HG02763 (cell line): ENCODE measurements around the gene GPBP1.
"Not testable (repeated sequence)": the region's sequence is repeated elsewhere in the genome, so short reads cannot be mapped to it uniquely, and the experiment has no call there.

Source experiments
- ATAC-seq: cut with Tn5 transposase; IDR thresholded peaks from one replicate; pipeline ENCODE4 v1.9.1; 2021; ENCODE audit warnings: mild to moderate bottlenecking, moderate library complexity; ENCODE audit not compliant: unreplicated experiment

The GPBP1 gene

DNA sequence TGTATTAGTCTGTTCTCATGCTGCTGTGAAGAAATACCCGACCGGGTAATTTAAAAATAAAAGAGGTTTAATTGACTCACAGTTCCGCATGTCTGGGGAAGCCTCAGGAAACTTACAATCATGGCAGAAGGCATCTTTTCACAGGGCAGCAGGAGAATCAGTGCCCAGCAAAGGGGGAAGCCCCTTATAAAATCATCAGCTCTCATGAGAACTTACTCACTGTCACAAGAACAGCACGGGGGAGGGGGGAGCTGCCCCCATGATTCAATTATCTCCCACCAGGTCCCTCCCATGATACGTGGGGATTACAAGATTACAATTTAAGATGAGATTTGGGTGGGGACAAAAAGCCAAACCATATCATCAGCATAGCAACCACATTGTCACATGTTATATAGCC lies 102.5 kb downstream of the GPBP1 start:
- no peak for ATAC-seq

- ATAC-seq = no peak
These were observed 103.2 kb downstream of the GPBP1 start for GRCh38 chr5:57277085-57277484.

GRCh38 chr5:57280853-57281252 lies 107.0 kb downstream of the GPBP1 start:
- no peak for ATAC-seq

- ATAC-seq = not testable (repeated sequence)
These were observed 111.2 kb downstream of the GPBP1 start for GRCh38 chr5:57285084-57285483.

DNA sequence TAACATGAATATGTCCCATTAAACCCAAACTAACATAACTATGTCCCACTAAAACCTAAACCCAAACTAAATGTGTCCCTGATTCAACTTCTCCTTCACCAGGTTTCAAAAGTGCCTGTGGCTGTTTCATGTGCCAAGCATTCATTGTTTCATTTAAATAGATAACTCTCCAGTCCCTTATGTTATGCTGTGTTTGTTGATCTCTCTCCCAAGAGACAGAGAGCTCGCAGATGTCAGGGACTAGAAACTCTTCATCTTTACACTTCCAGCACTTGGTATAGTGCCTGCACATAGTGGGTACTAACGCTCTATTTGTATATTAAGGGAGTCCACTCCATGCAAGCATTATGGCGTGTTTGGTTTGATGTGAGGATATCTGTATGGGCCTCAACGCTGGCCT lies 118.0 kb downstream of the GPBP1 start:
- ATAC-seq = no peak

DNA sequence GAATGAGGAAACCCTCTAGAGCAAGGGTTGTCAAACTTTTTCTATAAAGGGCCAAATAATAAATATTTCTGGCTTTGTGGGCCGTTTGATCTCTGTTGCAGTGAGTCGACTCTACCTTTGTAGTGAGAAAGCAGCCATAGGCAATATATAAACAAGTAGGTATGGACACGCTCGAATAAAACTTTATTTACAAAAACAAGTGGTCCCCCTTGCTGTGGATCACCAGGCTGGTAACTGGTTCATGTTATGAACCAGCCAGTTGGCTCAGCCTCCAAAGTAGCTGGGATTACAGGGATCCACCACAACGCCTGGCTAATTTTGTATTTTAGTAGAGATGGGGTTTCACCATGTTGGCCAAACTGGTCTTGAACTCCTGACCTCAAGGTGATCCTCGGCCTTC lies 118.5 kb downstream of the GPBP1 start:
- ATAC-seq = no peak

DNA sequence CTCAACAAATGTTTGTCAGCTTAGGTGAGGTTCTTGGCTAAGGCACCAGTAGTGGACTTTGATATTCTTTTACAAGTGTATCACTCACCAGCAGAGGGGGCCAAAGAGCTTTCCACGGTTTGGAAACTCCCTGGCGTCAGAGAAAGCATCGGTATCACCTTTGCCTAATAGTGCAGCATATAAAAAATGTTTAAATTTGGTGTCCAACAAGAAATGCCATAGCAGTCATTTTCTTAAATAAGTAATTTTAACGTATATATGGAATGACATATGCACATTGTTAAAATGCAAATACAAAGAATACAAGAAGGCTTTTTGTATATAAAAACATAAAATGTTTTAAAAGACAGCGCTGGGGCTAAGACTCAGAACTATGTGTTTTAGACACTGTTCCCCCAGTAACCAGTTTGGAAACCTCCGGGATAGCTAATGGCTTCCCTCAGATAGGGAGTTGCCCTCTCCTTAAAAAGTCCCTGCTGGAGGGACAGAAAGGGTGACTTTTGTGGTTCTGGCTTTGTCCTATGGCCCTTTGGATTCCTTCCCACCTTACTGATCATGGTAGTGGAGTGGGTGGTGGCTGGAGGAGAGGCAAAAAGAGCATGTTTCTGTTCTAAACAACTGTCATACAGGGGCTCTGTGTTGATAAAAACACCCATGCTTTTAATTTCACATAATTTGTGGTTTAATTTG lies 124.6 kb downstream of the GPBP1 start:
- ATAC-seq = peak; percentile 71

DNA sequence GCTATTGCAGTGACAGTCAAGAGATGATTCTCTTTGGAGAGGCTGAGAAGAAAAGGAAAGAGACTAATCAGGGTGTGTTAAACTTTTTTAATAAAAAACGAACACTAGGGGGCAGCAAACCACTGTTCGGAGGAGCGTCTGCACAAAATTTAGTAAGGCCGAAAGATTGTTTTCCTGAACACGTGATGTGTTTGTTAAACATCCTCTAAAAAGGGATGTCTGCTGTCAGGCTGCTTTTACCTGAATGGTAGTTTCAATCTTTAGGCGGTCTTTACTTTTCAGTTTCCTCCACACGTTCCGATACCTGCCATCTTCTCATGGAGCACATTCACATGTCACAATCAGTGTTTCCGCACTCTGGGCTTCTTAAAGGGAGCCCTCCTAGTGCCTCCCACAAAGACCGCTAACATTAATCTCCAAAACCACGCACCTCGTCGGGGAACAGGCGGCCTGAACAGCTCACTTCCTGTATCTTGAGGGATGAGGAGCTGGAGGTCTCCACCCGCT lies 125.2 kb downstream of the GPBP1 start:
- no peak for ATAC-seq

DNA sequence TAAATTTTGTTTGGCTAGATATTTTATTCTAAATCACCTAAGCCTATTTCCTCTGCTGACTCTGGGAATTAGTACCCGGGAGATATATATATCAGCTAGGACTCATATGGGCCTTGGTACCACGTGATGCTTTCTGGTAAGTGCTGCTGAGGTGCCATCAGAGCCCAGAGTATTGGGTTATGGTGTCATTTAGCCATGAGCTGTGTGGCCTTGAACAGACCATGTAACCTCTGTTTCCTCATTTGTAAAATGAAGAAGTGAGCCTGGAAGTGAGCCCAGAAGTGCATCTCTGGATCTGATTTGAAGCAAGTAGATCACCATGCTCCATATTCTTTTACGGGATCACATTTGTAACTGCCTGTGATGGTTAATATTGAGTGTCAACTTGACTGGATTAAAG lies 126.1 kb downstream of the GPBP1 start:
- no peak for ATAC-seq

GRCh38 chr5:57302164-57302563 lies 128.3 kb downstream of the GPBP1 start:
- ATAC-seq = peak; percentile 53

DNA sequence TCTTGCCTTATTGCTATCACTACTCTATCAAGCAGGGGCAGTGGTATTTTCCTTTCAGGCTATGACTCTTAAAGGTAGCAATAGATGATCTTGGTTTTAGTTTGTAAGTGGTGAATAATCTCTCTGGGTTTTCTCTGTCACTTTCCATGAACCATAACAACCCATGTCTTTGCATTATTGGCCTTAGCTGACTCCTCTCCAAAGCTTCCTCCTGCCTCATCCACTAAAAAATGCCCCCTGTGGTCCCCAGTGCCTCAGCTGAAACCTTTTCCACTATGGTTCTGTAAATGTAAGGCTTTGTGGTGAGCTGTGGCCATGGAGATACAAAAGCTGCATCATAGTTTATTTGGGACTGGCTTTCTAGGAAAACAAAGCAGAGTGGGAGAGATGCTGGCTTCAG lies 128.8 kb downstream of the GPBP1 start:
- ATAC-seq = no peak

GRCh38 chr5:57303985-57304384 lies 130.1 kb downstream of the GPBP1 start:
- ATAC-seq = no peak

DNA sequence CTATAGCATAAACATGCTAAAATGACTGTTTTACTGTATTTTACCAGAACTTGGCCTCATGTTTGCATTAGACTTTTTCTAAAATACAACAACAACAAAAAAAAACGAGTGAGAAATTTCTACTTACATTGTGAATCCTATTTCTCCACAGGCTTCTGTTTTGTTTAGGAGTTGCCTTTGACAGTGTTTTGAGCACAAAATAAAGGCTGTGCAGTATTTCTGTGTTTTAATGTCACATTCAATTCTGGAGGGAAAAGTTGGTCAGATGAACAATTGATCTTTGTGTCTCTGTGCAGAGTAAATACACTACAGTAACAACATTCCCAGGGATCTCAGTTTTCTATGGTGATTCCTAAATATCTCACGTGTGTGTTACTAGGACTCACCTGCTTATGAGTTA lies 131.1 kb downstream of the GPBP1 start:
- ATAC-seq = no peak

GRCh38 chr5:57306359-57306758 lies 132.5 kb downstream of the GPBP1 start:
- no peak for ATAC-seq

DNA sequence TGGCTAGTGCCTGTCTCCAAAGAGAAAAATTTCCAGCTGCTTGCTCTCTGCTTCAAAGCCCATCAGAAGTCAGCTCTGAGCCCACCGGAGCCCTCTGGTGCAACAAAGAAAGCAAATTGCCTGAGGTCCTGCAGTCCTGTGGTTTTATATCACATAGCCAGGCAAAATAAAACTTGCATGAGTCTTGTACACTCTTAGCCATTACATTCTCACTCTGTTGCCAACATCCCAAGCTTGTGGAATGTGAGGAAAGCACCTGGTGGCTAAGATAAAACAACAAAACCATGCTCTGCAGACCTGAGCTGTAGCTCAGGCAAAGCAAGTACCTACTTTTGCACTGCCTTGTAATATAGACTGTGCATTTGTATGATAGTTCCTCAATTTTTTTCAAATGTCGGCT lies 133.7 kb downstream of the GPBP1 start:
- ATAC-seq = no peak

GRCh38 chr5:57309022-57309421 lies 135.2 kb downstream of the GPBP1 start:
- not testable (repeated sequence) for ATAC-seq

DNA sequence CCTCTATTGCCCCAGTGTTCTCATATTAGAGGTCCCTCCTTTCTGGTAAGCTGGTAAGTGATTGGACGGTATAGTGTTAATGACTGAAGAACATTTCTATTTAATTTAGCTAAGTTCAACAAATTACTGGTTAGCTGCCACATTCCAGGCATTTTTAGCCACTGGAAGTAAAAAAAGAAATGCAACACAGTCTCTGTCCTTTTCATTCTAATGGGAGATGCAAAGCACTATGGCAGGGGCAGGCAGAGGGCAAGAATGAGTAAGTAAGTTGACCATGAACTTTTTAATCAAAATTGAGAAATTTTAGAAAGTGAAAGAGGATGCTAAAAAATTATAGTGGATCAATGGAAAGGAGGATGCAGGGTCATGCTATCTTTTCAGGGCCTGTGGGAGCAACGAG lies 137.4 kb downstream of the GPBP1 start:
- no peak for ATAC-seq

DNA sequence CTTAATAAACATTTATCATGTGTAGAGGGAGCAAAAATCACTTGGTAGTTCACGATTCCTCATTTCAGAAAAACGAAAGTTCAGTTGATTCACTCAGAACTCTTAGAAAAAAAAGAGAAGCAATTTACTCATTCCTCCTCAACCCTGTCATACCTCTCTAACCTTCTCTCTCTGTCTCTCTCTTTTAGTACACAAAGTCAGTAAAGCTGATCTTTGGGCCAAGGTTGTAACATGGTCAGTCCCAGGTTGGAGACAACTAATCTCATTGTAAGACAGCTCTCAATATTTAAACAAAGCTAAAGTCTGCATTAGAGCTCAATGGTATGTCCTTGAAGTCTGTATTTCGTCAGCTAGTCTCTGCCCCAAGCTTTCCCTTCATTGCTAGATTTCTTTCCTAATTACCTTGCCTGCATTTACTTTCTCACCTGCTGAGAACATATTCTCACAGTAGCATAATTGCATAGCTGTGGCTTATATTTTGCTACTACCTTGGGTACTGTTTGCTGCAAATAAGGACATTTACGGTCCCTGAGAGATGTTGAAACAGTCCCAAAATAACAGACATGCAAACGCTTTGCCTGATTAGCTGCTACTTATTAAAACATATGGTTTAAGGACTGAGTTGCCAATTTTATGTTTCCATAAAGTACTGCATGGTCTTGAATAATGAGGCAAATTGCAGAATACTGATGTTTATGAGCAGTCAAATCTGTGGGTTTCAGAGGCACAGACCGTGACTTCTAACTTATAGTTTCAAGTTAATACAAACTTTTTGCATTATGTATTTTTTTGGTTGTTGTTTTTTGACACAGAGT lies 138.3 kb downstream of the GPBP1 start:
- no peak for ATAC-seq

- ATAC-seq = no peak
These were observed 139.9 kb downstream of the GPBP1 start for GRCh38 chr5:57313716-57314115.
